ENCODE results near the gene OGFR. TPM values are rescaled to one million over a fixed set of nuclear protein-coding genes. Genes with fewer than 3 reads are reported as not detected.

Gene OGFR
- total and polyA plus RNA-seq, 2 donors (not counting 3 experiments of a cell fraction or from before 2014, with no cell fraction given) = 30.8 to 44.0 TPM

DNA sequence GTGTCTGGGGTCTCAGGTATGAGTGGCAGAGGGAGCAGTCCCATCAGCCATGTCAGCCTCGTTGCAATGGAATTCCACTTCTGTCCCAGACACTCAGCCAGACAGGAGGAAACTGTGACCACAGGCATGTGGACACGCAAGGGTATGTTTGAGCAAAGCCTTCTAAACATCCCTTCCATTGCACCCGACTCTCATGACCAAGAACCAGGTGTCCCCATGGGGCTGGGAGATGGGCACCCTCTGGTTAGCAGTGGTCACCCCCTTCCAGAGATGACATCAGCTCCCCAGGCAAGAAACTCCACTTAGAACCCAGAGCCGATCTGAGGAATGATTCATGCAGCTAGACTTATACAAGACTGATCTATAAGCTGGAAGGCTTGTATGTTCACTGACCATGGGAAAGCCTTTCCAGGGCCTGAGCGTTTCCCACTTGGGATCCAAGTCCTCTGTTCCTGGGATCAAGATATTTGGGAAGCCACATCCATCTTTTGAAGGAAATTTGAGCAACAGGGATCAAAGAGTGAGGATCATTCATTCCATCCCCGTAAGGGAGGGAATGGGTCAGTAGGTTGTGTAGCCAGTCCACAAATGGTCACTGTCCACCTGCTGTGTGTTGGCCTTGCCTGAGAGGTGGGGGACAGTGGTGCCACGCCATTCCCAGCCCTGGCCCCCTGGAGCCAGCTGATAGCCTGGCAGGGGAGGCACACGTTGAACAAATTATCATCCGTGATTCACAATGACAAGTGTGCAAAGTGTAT is 12.3 kb upstream of the OGFR start:
- no peak for DNase-seq (ENCODE audit: low read depth, low spot score)
- H3K9ac ChIP-seq (replicated peaks; ENCODE audit: extremely low read depth, insufficient read depth, low read length) = no peak overlapping the region
- no peak overlapping the region for H3K4me3 ChIP-seq (replicated peaks in 1 of 3; ENCODE audit: insufficient read depth in 1 of 3, low read depth in 1 of 3, low read length in 3 of 3)
- CTCF ChIA-PET = interaction anchor here (0.6 to 6.4 kb wide), 30 partner anchors 10 to 412 kb away, joined by 3 to 120 read pairs (median 7); partner anchors contain the start of gene NTSR1
- POLR2A ChIA-PET = interaction anchor here (1.1 kb wide), 1 partner anchor 88 kb away, joined by 3 read pairs; no protein-coding TSS in a partner anchor
- no peaks in the 10 kb centered on the region for H4K20me1 ChIP-seq (replicated peaks; ENCODE audit: control insufficient read depth, extremely low read depth, insufficient read depth, low read length)
- TF ChIP-seq POLR2AphosphoS5 (IDR thresholded peaks at IDR 0.05; ENCODE audit: insufficient read depth, low read depth, low read length) = no peak
- TF ChIP-seq, protein P1, sequence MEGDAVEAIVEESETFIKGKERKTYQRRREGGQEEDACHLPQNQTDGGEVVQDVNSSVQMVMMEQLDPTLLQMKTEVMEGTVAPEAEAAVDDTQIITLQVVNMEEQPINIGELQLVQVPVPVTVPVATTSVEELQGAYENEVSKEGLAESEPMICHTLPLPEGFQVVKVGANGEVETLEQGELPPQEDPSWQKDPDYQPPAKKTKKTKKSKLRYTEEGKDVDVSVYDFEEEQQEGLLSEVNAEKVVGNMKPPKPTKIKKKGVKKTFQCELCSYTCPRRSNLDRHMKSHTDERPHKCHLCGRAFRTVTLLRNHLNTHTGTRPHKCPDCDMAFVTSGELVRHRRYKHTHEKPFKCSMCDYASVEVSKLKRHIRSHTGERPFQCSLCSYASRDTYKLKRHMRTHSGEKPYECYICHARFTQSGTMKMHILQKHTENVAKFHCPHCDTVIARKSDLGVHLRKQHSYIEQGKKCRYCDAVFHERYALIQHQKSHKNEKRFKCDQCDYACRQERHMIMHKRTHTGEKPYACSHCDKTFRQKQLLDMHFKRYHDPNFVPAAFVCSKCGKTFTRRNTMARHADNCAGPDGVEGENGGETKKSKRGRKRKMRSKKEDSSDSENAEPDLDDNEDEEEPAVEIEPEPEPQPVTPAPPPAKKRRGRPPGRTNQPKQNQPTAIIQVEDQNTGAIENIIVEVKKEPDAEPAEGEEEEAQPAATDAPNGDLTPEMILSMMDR (IDR thresholded peaks at IDR 0.05; ENCODE audit: extremely low read depth in 1 of 2, insufficient read depth in 1 of 2, low read depth in 1 of 2, low read length in 2 of 2) = no peak
- TF ChIP-seq FOS (IDR thresholded peaks at IDR 0.05; ENCODE audit: borderline replicate concordance, insufficient read depth, low read length) = no peak
- no peak for TF ChIP-seq POLR2A (IDR thresholded peaks at IDR 0.05; ENCODE audit: low read depth, low read length)
- TF ChIP-seq JUN (IDR thresholded peaks at IDR 0.05; ENCODE audit: borderline replicate concordance, insufficient read depth, insufficient read length, low read depth) = no peak
- TF ChIP-seq, protein P2, sequence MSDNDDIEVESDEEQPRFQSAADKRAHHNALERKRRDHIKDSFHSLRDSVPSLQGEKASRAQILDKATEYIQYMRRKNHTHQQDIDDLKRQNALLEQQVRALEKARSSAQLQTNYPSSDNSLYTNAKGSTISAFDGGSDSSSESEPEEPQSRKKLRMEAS (IDR thresholded peaks at IDR 0.05; ENCODE audit: insufficient read depth, insufficient read length) = no peak
- TF ChIP-seq EZH2 (IDR thresholded peaks at IDR 0.05; ENCODE audit: borderline replicate concordance, low read depth, low read length, severe bottlenecking) = no peak
- no peak for TF ChIP-seq GATA2 (IDR thresholded peaks at IDR 0.05; ENCODE audit: insufficient read depth, insufficient read length, low read depth, low read length)
- TF ChIP-seq MYC (IDR thresholded peaks at IDR 0.05; ENCODE audit: low read depth, low read length) = no peak
- H3K9me3 ChIP-seq (replicated peaks; ENCODE audit: control insufficient read depth, insufficient read depth, low read length) = no peaks in the 10 kb centered on the region
- dilution Hi-C loops (cut with MboI; ENCODE audit: extremely low pct_ligation_motif_present, low sequenced_read_pairs) = no loop called here
- no peak for FAIRE-seq
- no peaks in the 10 kb centered on the region for H3K36me3 ChIP-seq (ENCODE audit: control insufficient read depth in 2 of 2, extremely low read depth in 1 of 2, insufficient read depth in 2 of 2, low read length in 2 of 2)
- H3K27me3 ChIP-seq (ENCODE audit: control insufficient read depth in 2 of 2, insufficient read depth in 2 of 2, low read length in 2 of 2) = no peaks in the 10 kb centered on the region
- no TSS peak for BruUV-seq (replicated peaks)
- intact Hi-C loops (cut with micrococcal nuclease) = loop anchor here (10.0 kb wide), 1 partner anchor 488 kb away; the partner anchor contains the start of gene ADRM1
- H3K27ac ChIP-seq (ENCODE audit: insufficient read depth, low read depth, low read length) = no peak overlapping the region
- peaks cover 5% of the 10 kb centered on the region for H3K79me2 ChIP-seq (ENCODE audit: control insufficient read depth, insufficient read depth, low read length)
- H3K4me1 ChIP-seq (ENCODE audit: control insufficient read depth, extremely low read depth, insufficient read depth, low read length) = peaks cover 27% of the 10 kb centered on the region
- no peak overlapping the region for H3K4me2 ChIP-seq (ENCODE audit: insufficient read depth, low read length)
- no peak overlapping the region for H2AFZ ChIP-seq (ENCODE audit: low read depth, low read length)
- H3K9me1 ChIP-seq (replicated peaks; ENCODE audit: control insufficient read depth, extremely low read depth, insufficient read depth, low read length) = no peaks in the 10 kb centered on the region
